Choroid plexus epithelial cell (primary cell): ENCODE measurements around the gene LSM6.

Experiments used
- DNase-seq: peaks from one replicate; pipeline ENCODE4 v3.0.0-alpha.2; 2010; ENCODE audit warnings: low read depth
- H3K4me3 ChIP-seq: 2 replicates; pipeline ENCODE4 v1.5.1; 2011; ENCODE audit warnings: low read depth, mild to moderate bottlenecking, control low read depth, low read length, moderate library complexity
- TF ChIP-seq, protein P1 (sequence below): conservative IDR thresholded peaks from 2 replicates; pipeline ENCODE4 v1.5.1; 2011; ENCODE audit warnings: low read depth, mild to moderate bottlenecking, control low read depth, inconsistent platforms, low read length, moderate library complexity

The LSM6 gene

DNA sequence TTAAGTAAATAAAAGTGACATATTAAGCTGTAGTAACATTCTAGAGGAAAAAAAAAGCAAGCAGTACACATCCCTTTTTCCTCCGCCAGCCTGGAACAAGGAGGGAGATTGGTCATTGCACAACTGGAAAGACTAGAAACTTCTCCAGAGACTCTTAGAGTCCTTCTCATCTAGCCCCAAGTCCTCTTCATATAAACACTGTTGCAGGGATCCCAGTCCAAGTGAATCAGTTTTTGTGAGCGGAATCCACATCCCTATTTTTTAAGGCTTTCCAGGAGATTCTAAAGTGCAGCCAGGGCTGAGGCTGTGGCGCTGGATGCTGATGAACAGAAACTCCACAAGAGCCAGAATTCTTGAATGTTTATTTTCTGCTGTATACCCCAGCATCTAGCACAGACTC, 62.6 kb downstream of the LSM6 start:
- TF ChIP-seq, protein P1, sequence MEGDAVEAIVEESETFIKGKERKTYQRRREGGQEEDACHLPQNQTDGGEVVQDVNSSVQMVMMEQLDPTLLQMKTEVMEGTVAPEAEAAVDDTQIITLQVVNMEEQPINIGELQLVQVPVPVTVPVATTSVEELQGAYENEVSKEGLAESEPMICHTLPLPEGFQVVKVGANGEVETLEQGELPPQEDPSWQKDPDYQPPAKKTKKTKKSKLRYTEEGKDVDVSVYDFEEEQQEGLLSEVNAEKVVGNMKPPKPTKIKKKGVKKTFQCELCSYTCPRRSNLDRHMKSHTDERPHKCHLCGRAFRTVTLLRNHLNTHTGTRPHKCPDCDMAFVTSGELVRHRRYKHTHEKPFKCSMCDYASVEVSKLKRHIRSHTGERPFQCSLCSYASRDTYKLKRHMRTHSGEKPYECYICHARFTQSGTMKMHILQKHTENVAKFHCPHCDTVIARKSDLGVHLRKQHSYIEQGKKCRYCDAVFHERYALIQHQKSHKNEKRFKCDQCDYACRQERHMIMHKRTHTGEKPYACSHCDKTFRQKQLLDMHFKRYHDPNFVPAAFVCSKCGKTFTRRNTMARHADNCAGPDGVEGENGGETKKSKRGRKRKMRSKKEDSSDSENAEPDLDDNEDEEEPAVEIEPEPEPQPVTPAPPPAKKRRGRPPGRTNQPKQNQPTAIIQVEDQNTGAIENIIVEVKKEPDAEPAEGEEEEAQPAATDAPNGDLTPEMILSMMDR: no peak
- DNase-seq: no peak
- H3K4me3 ChIP-seq: no peak overlapping the region
